Transverse colon (tissue), 4 donors: ENCODE measurements around the gene SALL1. TPM values are rescaled to one million over a fixed set of nuclear protein-coding genes. Genes with fewer than 3 reads are reported as not detected.

Experiments
- DNase-seq: peaks from one replicate; pipeline ENCODE4 v3.0.0-alpha.2; 2019
- H3K27ac ChIP-seq, 4 donors: fragments of 200-600 bp; sonication (generic); 2 replicates each; pipeline ENCODE4 v1.5.1; 2016 to 2018; ENCODE audit warnings: inconsistent platforms in 4 of 4
- H3K27me3 ChIP-seq: fragments of 200-600 bp; sonication (generic); 2 replicates; pipeline ENCODE4 v1.5.1; 2017; ENCODE audit warnings: inconsistent platforms
- H3K36me3 ChIP-seq, 4 donors: fragments of 200-600 bp; sonication (generic); 2 replicates each; pipeline ENCODE4 v1.5.1; 2017 to 2019; ENCODE audit warnings: inconsistent platforms in 4 of 4
- H3K4me1 ChIP-seq, 4 donors: fragments of 200-600 bp; sonication (generic); 2 replicates each; pipeline ENCODE4 v1.5.1; 2017 to 2020; ENCODE audit warnings: inconsistent platforms in 4 of 4
- H3K4me3 ChIP-seq, 4 donors: fragments of 200-600 bp; sonication (generic); 1 replicate in 1 of 4; 2 replicates in 3 of 4; pipeline versions ENCODE4 v1.5.1 to v1.6.1; 2017 to 2019; ENCODE audit warnings: inconsistent platforms in 4 of 4
- H3K9me3 ChIP-seq, 2 donors: fragments of 200-600 bp; sonication (generic); 2 replicates each; pipeline ENCODE4 v1.5.1; 2017 to 2019; ENCODE audit warnings: inconsistent platforms in 2 of 2
- EP300 ChIP-seq: sonication (generic); formaldehyde crosslinking; IDR thresholded peaks from one replicate; pipeline ENCODE4 v1.6.1; 2017; ENCODE audit warnings: antibody characterized with exemption, low read depth
- POLR2A ChIP-seq: fragments of 450-650 bp; IDR thresholded peaks from one replicate; pipeline ENCODE4 v1.6.1; 2016; ENCODE audit warnings: antibody characterized with exemption, mild to moderate bottlenecking, moderate library complexity
- POLR2AphosphoS5 ChIP-seq, 3 donors: sonication (generic); formaldehyde crosslinking; IDR thresholded peaks; one replicate each; pipeline ENCODE4 v1.6.1; 2016; ENCODE audit warnings: antibody characterized with exemption in 3 of 3
- WGBS, 2 donors: methylation state at CpG; one replicate each; pipeline ENCODE4 v1.1.5; 2018; ENCODE audit warnings: low coverage in 1 of 2; 5-methylcytosine and 5-hydroxymethylcytosine counted together
- in situ Hi-C, 4 donors: fragments of 200-750 bp; cut with MboI; loops; one replicate each; pipeline versions ENCODE4 v1.15.0 to v1.15.1; 2017; ENCODE audit warnings: low sequenced_read_pairs in 3 of 4, low pct_ligation_motif_present in 1 of 4, low pct_unique_long_range_greater_than_20kb in 1 of 4
- intact Hi-C: fragments of 100-400 bp; cut with DNase I; formaldehyde crosslinking; loops from one replicate; pipeline ENCODE4 v1.15.1; 2023; ENCODE audit warnings: low total_unique reads
- total RNA-seq, 4 donors: library from RNA; depleted of rRNA; stranded (reverse); fragments of >200 nt; gene quantifications; one replicate each; pipeline ENCODE4 v1.1.0, GENCODE V29; 2016
- TF ChIP-seq, protein P1 (sequence below), 5 experiments: fragments of 200-600 bp in 3 of 5; fragments of 450-650 bp in 2 of 5; sonication (generic) in 3 of 5; IDR thresholded peaks; 1 replicate in 2 of 5; 2 replicates in 3 of 5; pipeline ENCODE4 v1.5.1; 2016 to 2017; ENCODE audit warnings: antibody characterized with exemption in 5 of 5, inconsistent platforms in 3 of 5, mild to moderate bottlenecking in 2 of 5, moderate library complexity in 1 of 5

The SALL1 gene
- total RNA-seq, 4 donors from 2014 or later = 0.41 to 2.6 (median 1.6) TPM; not detected in 1

DNA sequence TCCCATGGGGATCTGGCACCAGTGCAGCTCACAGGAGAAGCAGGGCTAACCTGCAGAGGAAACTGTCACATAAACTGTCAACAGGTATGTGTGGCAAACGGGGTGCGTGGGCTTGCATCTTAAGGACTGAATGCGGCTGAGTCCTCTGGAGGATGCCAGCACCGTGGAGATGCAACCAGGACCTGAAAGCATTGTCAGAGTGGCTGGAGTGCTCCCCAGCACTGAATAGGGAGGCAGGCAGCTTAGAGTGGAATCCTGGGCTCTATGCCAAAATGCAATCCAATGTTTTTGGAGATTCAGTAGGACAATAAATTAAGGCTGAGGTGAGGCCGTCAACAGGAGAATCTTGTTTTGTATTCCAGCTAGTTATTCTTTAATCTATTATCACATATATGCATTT, 21.3 kb upstream of the SALL1 start:
- Histone ChIP-seq H3K36me3 (no peaks in the 10 kb centered on the region), H3K4me1 (no peaks in the 10 kb centered on the region), H3K4me3 (no peak overlapping the region), H3K9me3 (no peaks in the 10 kb centered on the region), H3K27me3 (no peaks in the 10 kb centered on the region), H3K27ac (no peak overlapping the region)
- intact Hi-C loops (no loop called here), in situ Hi-C loops (no loop called here)
- TF ChIP-seq, protein P1, sequence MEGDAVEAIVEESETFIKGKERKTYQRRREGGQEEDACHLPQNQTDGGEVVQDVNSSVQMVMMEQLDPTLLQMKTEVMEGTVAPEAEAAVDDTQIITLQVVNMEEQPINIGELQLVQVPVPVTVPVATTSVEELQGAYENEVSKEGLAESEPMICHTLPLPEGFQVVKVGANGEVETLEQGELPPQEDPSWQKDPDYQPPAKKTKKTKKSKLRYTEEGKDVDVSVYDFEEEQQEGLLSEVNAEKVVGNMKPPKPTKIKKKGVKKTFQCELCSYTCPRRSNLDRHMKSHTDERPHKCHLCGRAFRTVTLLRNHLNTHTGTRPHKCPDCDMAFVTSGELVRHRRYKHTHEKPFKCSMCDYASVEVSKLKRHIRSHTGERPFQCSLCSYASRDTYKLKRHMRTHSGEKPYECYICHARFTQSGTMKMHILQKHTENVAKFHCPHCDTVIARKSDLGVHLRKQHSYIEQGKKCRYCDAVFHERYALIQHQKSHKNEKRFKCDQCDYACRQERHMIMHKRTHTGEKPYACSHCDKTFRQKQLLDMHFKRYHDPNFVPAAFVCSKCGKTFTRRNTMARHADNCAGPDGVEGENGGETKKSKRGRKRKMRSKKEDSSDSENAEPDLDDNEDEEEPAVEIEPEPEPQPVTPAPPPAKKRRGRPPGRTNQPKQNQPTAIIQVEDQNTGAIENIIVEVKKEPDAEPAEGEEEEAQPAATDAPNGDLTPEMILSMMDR (IDR thresholded peaks at IDR 0.05) = no peak
- TF ChIP-seq EP300 = no peak
- TF ChIP-seq POLR2AphosphoS5 (IDR thresholded peaks at IDR 0.05) = no peak
- no peak for TF ChIP-seq POLR2A
- no peak for DNase-seq
- 20 to 77% methylated on average over 1 to 5 of the region's 5 CpGs for WGBS, 2 donors

DNA sequence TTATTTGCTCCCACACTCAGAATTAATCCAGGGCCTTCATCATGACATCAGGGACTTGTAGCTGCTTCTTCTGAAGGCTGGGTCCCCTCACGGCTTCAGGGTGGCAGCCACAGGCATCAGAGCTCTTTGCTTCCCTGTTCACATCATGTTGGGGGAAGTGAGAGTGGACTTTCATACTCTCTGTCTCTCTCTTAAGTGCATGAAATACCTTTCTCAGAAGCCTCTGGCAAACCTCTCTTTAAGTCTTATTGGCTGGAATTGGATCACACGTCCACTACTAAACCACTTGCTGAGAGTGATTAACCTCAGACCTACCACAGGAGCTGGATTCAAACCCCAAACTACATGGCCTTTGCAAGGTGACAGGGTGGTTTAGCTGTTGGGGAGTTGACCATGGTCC, 17.7 kb upstream of the SALL1 start:
- Histone ChIP-seq H3K27ac (no peak overlapping the region), H3K36me3 (no peaks in the 10 kb centered on the region), H3K9me3 (no peaks in the 10 kb centered on the region), H3K27me3 (no peaks in the 10 kb centered on the region), H3K4me3 (no peak overlapping the region), H3K4me1 (no peaks in the 10 kb centered on the region)
- WGBS, 2 donors = 64 to 100% methylated on average over 1 to 2 of the region's 2 CpGs
- intact Hi-C loops (no loop called here), in situ Hi-C loops (no loop called here)
- DNase-seq = no peak
- TF ChIP-seq POLR2A = no peak
- TF ChIP-seq POLR2AphosphoS5 (IDR thresholded peaks at IDR 0.05) = no peak
- TF ChIP-seq, protein P1 (IDR thresholded peaks at IDR 0.05) = no peak
- TF ChIP-seq EP300 = no peak

DNA sequence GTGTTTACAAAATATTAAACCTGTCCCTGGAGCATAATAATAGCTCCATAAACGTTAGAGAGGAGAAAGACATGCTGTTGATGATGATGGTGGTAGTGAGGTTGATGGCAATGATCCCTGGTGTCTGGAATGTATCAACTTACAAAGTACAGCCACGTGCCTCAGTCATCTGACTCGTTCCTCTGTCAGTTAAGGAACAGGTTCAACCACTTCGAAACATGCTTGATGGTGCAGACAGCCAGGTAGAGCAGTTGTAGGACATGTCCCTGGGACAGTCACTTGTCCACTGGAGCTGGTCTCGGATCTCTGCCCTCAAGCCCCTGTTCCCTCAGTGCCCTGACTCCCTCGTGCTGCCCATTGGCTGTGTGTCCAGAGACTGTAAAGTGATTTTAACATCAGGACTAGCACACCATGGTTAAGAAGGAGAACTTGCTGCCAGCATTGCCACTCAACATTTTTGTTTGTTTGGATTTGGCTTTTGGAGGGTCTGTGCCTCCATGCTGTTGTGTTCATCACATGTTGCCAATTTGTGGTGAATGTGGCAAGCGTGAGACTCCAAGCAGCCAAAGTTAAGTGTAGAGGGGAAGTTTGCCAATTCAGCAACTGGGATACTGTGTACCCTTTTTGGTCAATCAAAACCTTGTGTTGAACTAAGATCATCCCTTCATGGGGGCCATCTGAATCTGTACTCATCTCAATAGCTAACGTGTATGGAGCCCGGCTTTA, 16.3 kb upstream of the SALL1 start:
- in situ Hi-C loops (no loop called here), intact Hi-C loops (no loop called here)

DNA sequence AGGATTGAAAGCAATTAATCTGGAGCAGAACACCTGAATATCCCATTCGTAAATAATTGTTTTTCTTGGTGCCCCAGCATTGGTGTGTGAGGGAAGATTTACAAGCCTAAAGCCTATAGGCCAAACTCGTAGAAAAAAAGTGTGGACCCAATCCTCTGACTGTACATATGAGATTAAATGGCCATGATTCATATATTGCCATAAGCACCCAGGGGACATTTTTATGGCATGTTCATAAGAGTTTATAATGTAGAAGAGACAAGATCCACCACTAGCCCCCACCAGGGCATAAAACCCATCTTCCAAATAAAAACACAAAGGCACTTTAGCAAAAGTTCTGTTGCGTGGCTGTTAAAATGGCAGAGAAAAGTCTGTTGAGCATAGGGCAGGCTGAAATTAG, 15.5 kb upstream of the SALL1 start:
- H3K9me3 ChIP-seq = no peaks in the 10 kb centered on the region
- no peaks in the 10 kb centered on the region for H3K4me1 ChIP-seq
- no peak overlapping the region for H3K4me3 ChIP-seq
- 60 to 71% methylated on average over 3 of the region's 3 CpGs for WGBS, 2 donors
- TF ChIP-seq EP300 (no peak), POLR2AphosphoS5 (IDR thresholded peaks at IDR 0.05) (no peak), POLR2A (no peak)
- TF ChIP-seq, protein P1 (IDR thresholded peaks at IDR 0.05) = no peak
- H3K27me3 ChIP-seq = no peaks in the 10 kb centered on the region
- intact Hi-C loops = no loop called here
- H3K27ac ChIP-seq = no peak overlapping the region
- H3K36me3 ChIP-seq = no peaks in the 10 kb centered on the region
- in situ Hi-C loops = no loop called here
- no peak for DNase-seq

More for the DNA sequence above, 16.3 kb upstream of the SALL1 start:
- WGBS, 2 donors = 20 to 43% methylated on average over 1 to 9 of the region's 9 CpGs
- H3K36me3 ChIP-seq = no peaks in the 10 kb centered on the region
- DNase-seq = no peak
- H3K4me3 ChIP-seq = no peak overlapping the region
- no peaks in the 10 kb centered on the region for H3K27me3 ChIP-seq
- H3K27ac ChIP-seq = no peak overlapping the region
- no peaks in the 10 kb centered on the region for H3K4me1 ChIP-seq
- TF ChIP-seq, protein P1 (IDR thresholded peaks at IDR 0.05) = no peak
- TF ChIP-seq EP300 = no peak
- no peak for TF ChIP-seq POLR2AphosphoS5 (IDR thresholded peaks at IDR 0.05)
- no peak for TF ChIP-seq POLR2A
- H3K9me3 ChIP-seq = no peaks in the 10 kb centered on the region
